NCI-H146 (cell line): Measurements from ENCODE around the gene RARB.

Source experiments
- DNase-seq: peaks from one replicate; lab custom pipeline; 2025; lab: John Stamatoyannopoulos, UW

The RARB gene

GRCh38 chr3:25610167-25610566, 182.1 kb downstream of the RARB start:
- DNase-seq = no peak

GRCh38 chr3:25610779-25611178, 182.7 kb downstream of the RARB start:
- no peak for DNase-seq

- no peak for DNase-seq
Measured at GRCh38 chr3:25611193-25611592, 183.1 kb downstream of the RARB start.

DNA sequence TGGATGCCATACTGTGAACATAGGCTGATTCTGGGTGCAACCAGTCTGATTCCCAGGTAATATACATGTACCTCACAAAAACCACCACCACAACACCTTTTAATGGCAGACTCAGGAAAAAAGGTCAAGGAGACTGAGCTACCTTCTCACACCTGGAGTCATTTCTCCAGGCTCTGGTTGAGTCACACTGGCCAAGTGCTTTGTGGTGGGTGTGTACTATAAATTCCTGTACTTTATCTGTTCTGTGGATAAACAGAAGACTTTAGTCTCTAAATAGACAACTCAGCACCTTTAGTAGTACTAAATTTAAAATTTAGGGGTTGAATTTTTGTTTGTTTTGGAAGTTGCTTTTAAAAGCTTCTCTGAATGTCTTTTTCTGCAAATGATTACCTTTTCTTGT, 190.0 kb downstream of the RARB start:
- DNase-seq = no peak

DNA sequence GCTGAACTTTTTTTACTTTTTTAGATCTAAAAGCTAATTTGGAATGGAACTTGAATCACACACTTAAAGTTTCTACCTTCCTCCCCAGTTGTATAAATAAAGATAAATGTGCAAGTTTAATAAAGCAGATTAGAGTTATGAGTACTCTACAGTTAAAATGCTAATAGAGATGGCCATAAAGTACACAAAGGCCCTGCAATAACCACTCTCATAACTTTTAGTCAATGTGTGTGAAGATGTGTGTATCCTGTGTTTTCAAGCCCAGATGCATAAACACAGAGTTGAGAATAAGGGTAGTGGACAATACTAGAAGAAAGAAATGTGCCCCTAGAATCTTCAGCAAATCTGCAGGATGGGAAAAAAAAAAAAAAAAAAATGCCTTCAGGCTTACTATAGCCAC, 191.3 kb downstream of the RARB start:
- no peak for DNase-seq

DNA sequence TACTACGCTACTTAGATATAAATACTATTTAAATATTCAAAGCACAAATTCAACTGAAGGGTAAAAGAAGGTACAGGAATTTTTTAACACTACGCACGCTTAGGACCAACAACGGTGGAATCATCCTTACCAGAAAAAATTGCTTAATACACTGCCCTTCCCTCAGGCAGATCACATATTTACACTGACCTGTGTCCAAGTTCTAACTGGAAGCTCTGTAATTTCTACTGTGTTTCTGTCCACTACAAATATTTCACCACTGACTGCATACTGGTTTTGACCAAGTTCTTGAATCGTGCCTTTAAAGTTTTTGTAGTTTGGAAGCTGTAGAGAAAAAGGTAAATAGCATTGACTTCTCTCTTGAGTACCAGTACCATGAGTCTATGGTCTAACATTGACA, 192.4 kb downstream of the RARB start:
- no peak for DNase-seq

GRCh38 chr3:25621087-25621486, 193.0 kb downstream of the RARB start:
- no peak for DNase-seq

DNA sequence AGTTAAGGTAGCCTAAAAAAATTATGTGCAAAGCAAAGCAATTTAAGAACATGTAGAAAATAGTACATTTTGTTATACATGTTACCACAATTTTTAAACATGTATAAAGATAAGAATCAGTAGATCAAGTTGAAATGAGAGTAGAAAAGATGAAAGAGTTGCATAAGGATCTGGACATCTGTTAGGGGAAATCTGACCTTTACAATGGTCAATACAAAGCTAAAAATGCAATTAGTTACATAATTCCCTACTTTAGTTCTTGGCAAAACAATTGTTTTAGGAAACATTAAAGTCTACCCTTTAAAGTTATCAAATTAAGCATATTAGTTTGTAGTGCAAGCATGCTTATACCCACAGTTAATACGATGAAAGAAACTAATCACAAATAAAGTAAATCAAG, 203.9 kb downstream of the RARB start:
- DNase-seq = no peak

DNA sequence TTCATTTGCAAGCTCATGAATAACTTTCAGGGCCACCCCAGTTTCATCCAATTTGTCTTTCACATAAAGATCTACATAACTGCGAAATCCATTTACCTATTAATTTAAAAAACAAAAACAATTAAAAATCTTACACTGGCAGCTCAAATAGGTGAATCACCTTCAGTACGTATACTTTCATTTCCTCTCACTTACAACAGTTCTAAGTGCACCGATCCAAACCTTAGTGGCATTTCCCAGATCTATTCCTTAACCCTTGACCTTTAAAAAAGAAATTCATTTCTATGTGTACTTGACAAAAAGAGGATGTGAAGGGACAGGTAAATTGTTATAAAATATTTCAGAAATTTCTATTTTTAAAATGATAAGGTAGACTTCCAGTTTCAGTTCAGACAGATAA, 205.9 kb downstream of the RARB start:
- no peak for DNase-seq

DNA sequence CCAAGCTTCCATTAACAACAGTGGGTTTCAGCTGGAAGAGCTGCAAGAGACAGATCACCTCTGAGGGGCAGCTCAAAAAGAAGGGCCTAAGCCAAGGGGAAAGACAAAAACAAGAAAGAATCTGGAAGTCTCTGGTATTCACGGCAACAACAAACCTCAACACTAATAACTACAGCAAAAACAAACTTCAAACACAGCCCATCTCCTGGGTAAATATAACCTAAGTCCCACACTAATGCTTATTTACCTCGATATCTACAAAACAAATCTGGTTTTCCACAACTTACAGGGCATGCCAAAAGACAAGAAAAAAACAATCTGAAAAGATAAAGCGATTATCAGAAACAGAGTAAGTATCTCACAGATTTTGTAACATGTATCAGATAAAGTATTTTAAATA, 207.0 kb downstream of the RARB start:
- no peak for DNase-seq
